Measurements from ENCODE around the gene PSMD14. TPM values are rescaled to one million over a fixed set of nuclear protein-coding genes. Genes with fewer than 3 reads are reported as not detected.

Gene PSMD14
- total RNA-seq, 2 donors from 2014 or later, result 25.2 to 59.5 TPM

DNA sequence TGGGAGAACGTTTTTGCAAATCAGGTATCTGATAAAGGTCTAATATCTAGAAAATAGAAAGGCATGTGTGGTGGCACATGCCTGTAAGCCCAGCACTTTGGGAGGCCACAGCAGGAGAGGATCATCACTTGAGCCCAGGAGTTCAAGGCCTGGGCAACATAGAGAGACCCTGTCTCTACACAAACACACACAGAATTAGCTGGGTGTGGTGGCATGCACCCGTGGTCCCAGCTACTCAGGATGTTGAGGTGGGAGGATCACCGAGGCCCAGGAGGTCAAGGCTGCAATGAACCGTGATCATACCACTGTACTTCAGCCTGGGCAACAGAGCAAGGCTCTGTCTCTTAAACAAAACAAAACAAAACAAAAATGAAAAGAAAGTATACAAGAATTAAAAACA is 94.1 kb downstream of the PSMD14 start:
- DNase-seq (ENCODE audit: low spot score), result no peak

DNA sequence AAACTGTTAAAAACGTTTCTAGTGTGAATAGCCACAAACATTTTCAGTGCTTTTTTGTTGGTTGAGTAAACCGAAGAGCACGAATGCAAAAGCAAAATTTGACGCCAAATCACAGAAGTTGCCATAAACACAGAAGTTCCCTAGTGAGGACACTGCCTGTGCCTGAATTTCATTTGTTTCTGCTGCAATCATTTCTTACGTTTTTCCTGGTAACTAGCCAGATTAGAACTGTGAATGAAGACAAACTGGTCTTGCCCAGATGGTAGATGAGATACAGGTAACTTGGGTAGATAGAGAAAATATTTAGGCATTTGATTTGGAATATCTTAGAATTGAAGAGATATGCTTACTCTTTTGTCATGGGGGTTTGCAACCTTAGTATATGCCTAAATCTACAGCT is 98.1 kb downstream of the PSMD14 start:
- no peaks in the 10 kb centered on the region for H3K36me3 ChIP-seq
- no peaks in the 10 kb centered on the region for H3K4me1 ChIP-seq (ENCODE audit: control insufficient read depth in 1 of 2, low read depth in 2 of 2)
- no peaks in the 10 kb centered on the region for H3K9me3 ChIP-seq
- TF ChIP-seq, protein P1, sequence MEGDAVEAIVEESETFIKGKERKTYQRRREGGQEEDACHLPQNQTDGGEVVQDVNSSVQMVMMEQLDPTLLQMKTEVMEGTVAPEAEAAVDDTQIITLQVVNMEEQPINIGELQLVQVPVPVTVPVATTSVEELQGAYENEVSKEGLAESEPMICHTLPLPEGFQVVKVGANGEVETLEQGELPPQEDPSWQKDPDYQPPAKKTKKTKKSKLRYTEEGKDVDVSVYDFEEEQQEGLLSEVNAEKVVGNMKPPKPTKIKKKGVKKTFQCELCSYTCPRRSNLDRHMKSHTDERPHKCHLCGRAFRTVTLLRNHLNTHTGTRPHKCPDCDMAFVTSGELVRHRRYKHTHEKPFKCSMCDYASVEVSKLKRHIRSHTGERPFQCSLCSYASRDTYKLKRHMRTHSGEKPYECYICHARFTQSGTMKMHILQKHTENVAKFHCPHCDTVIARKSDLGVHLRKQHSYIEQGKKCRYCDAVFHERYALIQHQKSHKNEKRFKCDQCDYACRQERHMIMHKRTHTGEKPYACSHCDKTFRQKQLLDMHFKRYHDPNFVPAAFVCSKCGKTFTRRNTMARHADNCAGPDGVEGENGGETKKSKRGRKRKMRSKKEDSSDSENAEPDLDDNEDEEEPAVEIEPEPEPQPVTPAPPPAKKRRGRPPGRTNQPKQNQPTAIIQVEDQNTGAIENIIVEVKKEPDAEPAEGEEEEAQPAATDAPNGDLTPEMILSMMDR (IDR thresholded peaks at IDR 0.05), result no peak
- H3K27ac ChIP-seq, result no peak overlapping the region
- H3K27me3 ChIP-seq (replicated peaks; ENCODE audit: insufficient read depth), result no peaks in the 10 kb centered on the region
- H3K4me3 ChIP-seq, result no peak overlapping the region
- DNase-seq (ENCODE audit: low spot score) (no peak), ATAC-seq (ENCODE audit: insufficient number of reproducible peaks, low FRiP score, low read depth) (no peak)

More for the DNA sequence above, 94.1 kb downstream of the PSMD14 start:
- ATAC-seq (ENCODE audit: insufficient number of reproducible peaks, low FRiP score, low read depth), result no peak
- no peaks in the 10 kb centered on the region for H3K27me3 ChIP-seq (replicated peaks; ENCODE audit: insufficient read depth)
- TF ChIP-seq, protein P1 (IDR thresholded peaks at IDR 0.05), result no peak
- no peak overlapping the region for H3K27ac ChIP-seq
- H3K36me3 ChIP-seq, result no peaks in the 10 kb centered on the region
- H3K9me3 ChIP-seq, result no peaks in the 10 kb centered on the region
- H3K4me1 ChIP-seq (ENCODE audit: control insufficient read depth in 1 of 2, low read depth in 2 of 2), result no peaks in the 10 kb centered on the region
- no peak overlapping the region for H3K4me3 ChIP-seq

- TF ChIP-seq, protein P1 (IDR thresholded peaks at IDR 0.05), result no peak
- Histone ChIP-seq H3K36me3 (no peaks in the 10 kb centered on the region), H3K4me1 (ENCODE audit: control insufficient read depth in 1 of 2, low read depth in 2 of 2) (no peaks in the 10 kb centered on the region), H3K27ac (no peak overlapping the region), H3K4me3 (no peak overlapping the region), H3K9me3 (no peaks in the 10 kb centered on the region), H3K27me3 (replicated peaks; ENCODE audit: insufficient read depth) (no peaks in the 10 kb centered on the region)
- no peak for DNase-seq (ENCODE audit: low spot score)
- no peak for ATAC-seq (ENCODE audit: insufficient number of reproducible peaks, low FRiP score, low read depth)
Measured at GRCh38 chr2:161407597-161407996, 99.4 kb downstream of the PSMD14 start.

- no peak overlapping the region for H3K4me3 ChIP-seq
- H3K27me3 ChIP-seq (replicated peaks; ENCODE audit: insufficient read depth), result no peaks in the 10 kb centered on the region
- no peak overlapping the region for H3K27ac ChIP-seq
- peaks cover 0 to 4% of the 10 kb centered on the region in 2 donors for H3K4me1 ChIP-seq (ENCODE audit: control insufficient read depth in 1 of 2, low read depth in 2 of 2)
- ATAC-seq (ENCODE audit: insufficient number of reproducible peaks, low FRiP score, low read depth), result no peak
- DNase-seq (ENCODE audit: low spot score), result no peak
- H3K36me3 ChIP-seq, result no peaks in the 10 kb centered on the region
- TF ChIP-seq, protein P1 (IDR thresholded peaks at IDR 0.05), result no peak
- no peaks in the 10 kb centered on the region for H3K9me3 ChIP-seq
Measured at GRCh38 chr2:161409308-161409907, 101.2 kb downstream of the PSMD14 start.

GRCh38 chr2:161412346-161412745 is 104.1 kb downstream of the PSMD14 start:
- no peak for DNase-seq (ENCODE audit: low spot score)
- Histone ChIP-seq H3K36me3 (no peaks in the 10 kb centered on the region), H3K27ac (no peak overlapping the region), H3K4me1 (ENCODE audit: control insufficient read depth in 1 of 2, low read depth in 2 of 2) (peaks cover 0 to 32% of the 10 kb centered on the region in 2 donors), H3K27me3 (replicated peaks; ENCODE audit: insufficient read depth) (peaks cover 8% of the 10 kb centered on the region), H3K4me3 (no peak overlapping the region), H3K9me3 (no peaks in the 10 kb centered on the region)
- ATAC-seq (ENCODE audit: insufficient number of reproducible peaks, low FRiP score, low read depth), result no peak
- TF ChIP-seq, protein P1 (IDR thresholded peaks at IDR 0.05), result no peak

Data from thoracic aorta (tissue), 2 donors.